Ovary (tissue), 3 donors: ENCODE results near the gene IFT25.

ENCODE experiments used
- EP300 ChIP-seq: sonication (generic); formaldehyde crosslinking; IDR thresholded peaks from one replicate; pipeline ENCODE4 v1.6.1; 2017; ENCODE audit warnings: antibody characterized with exemption
- POLR2A ChIP-seq: fragments of 450-650 bp; IDR thresholded peaks from one replicate; pipeline ENCODE4 v1.6.1; 2017; ENCODE audit warnings: antibody characterized with exemption, mild to moderate bottlenecking, moderate library complexity
- TF ChIP-seq, protein P1 (sequence below), 3 donors: fragments of 450-650 bp in 2 of 3; fragments of 200-600 bp in 1 of 3; IDR thresholded peaks; one replicate each; pipeline versions ENCODE4 v1.5.1 to v1.8.0; 2016 to 2022; ENCODE audit warnings: antibody characterized with exemption in 3 of 3, mild to moderate bottlenecking in 1 of 3
- donor health status: DM: no; HTN: no; CAD: no.

DNA sequence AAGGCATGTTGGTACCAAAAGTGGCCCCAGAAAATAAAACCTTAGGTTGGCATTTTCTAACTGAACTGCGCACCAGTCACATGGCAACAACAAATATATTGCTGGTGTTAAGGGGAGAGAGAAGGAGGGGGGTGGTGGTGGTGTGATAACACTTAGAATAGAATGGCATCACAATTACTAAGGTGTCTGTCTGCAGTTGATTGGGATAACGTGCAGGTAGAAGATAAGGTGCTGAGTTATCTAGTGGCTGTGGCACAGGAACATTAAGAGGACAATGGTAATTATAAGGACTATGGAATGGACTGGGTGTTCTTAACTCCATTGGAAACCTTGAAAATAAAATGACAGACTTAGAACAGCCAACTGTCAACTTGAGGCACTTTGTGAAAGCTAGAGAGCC lies 54.5 kb downstream of the IFT25 start:
- TF ChIP-seq, protein P1, sequence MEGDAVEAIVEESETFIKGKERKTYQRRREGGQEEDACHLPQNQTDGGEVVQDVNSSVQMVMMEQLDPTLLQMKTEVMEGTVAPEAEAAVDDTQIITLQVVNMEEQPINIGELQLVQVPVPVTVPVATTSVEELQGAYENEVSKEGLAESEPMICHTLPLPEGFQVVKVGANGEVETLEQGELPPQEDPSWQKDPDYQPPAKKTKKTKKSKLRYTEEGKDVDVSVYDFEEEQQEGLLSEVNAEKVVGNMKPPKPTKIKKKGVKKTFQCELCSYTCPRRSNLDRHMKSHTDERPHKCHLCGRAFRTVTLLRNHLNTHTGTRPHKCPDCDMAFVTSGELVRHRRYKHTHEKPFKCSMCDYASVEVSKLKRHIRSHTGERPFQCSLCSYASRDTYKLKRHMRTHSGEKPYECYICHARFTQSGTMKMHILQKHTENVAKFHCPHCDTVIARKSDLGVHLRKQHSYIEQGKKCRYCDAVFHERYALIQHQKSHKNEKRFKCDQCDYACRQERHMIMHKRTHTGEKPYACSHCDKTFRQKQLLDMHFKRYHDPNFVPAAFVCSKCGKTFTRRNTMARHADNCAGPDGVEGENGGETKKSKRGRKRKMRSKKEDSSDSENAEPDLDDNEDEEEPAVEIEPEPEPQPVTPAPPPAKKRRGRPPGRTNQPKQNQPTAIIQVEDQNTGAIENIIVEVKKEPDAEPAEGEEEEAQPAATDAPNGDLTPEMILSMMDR (IDR thresholded peaks at IDR 0.05), result no peak
- no peak for TF ChIP-seq POLR2A
- no peak for TF ChIP-seq EP300
